ENCODE data around the gene HHATL.

The HHATL gene

GRCh38 chr3:42681361-42682038 is 21.1 kb downstream of the HHATL start:
- DNase-seq = no peak

- no peak for DNase-seq
These were observed 21.8 kb downstream of the HHATL start for GRCh38 chr3:42680806-42681205.

- no peak for DNase-seq
These were observed 22.3 kb downstream of the HHATL start for GRCh38 chr3:42680271-42680670.

- no peak for DNase-seq
These were observed 24.2 kb downstream of the HHATL start for GRCh38 chr3:42678447-42678846.

- DNase-seq = no peak
These were observed 26.7 kb downstream of the HHATL start for GRCh38 chr3:42675909-42676308.

- no peak for DNase-seq
These were observed 28.5 kb downstream of the HHATL start for GRCh38 chr3:42674146-42674545.

GRCh38 chr3:42673082-42673481 is 29.5 kb downstream of the HHATL start:
- DNase-seq = no peak

GRCh38 chr3:42672515-42672914 is 30.1 kb downstream of the HHATL start:
- DNase-seq = no peak

GRCh38 chr3:42670670-42671069 is 31.9 kb downstream of the HHATL start:
- DNase-seq = no peak

GRCh38 chr3:42670051-42670576 is 32.5 kb downstream of the HHATL start:
- DNase-seq = no peak

GRCh38 chr3:42668793-42669217 is 33.8 kb downstream of the HHATL start:
- no peak for DNase-seq

GRCh38 chr3:42668413-42668760 is 34.2 kb downstream of the HHATL start:
- DNase-seq = no peak

- no peak for DNase-seq
These were observed 34.8 kb downstream of the HHATL start for GRCh38 chr3:42667523-42668412.

- no peak for DNase-seq
These were observed 35.5 kb downstream of the HHATL start for GRCh38 chr3:42667096-42667522.

- DNase-seq = no peak
These were observed 36.0 kb downstream of the HHATL start for GRCh38 chr3:42666577-42666998.

GRCh38 chr3:42666022-42666421 is 36.6 kb downstream of the HHATL start:
- no peak for DNase-seq

- DNase-seq = no peak
These were observed 37.3 kb downstream of the HHATL start for GRCh38 chr3:42665050-42665878.

- no peak for DNase-seq
These were observed 38.2 kb downstream of the HHATL start for GRCh38 chr3:42664438-42664803.

GRCh38 chr3:42663581-42664437 is 38.8 kb downstream of the HHATL start:
- DNase-seq = no peak

- no peak for DNase-seq
These were observed 39.6 kb downstream of the HHATL start for GRCh38 chr3:42662813-42663535.

GRCh38 chr3:42662037-42662812 is 40.4 kb downstream of the HHATL start:
- DNase-seq = no peak
